Daoy (cell line): Measurements from ENCODE around the gene ELF4. TPM values are rescaled to one million over a fixed set of nuclear protein-coding genes. Genes with fewer than 3 reads are reported as not detected.
A peak's percentile ranks its signal among the peaks of the same experiment; 100 is the strongest.

Source experiments
- DNase-seq: peaks from one replicate; pipeline ENCODE4 v3.0.0-alpha.2; 2015; ENCODE audit warnings: low read depth
- total RNA-seq: library from RNA; depleted of rRNA; stranded (reverse); fragments of >200 nt; shearing (Covaris generic); gene quantifications from 2 replicates; pipeline ENCODE4 v1.2.3, GENCODE V29; 2014

The ELF4 gene
- total RNA-seq, 1 experiment from 2014 or later, result 18.3 TPM

DNA sequence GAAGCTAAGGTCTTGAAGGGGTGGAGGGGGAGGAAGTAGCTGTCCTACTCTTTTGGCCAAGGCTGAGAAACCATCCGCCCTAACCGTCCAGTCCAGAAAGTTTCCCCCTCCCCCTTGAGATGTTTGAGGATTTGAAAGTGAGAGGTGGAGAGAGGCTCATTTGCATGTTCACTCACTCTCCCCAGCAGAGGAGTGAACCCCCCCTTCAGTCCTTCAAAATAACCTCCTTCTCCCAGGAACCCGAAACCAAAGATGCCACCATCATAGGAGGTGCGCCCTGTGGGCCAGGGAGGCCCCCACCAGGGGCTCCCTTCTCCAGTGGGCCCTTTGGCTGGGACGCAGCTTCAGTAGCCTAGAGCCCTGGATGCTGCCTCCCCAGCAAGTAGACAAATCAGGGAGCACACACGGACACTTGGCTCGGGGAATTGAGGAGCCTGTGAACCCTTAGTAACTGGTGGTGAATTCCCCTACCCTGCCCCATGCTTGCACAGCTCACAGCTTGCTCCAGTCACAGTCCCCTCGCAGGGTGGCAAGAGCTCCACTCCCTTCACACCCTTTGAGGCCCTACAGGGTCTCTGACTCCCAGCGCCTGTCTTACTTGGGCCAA lies 25.6 kb downstream of the ELF4 start:
- no peak for DNase-seq

DNA sequence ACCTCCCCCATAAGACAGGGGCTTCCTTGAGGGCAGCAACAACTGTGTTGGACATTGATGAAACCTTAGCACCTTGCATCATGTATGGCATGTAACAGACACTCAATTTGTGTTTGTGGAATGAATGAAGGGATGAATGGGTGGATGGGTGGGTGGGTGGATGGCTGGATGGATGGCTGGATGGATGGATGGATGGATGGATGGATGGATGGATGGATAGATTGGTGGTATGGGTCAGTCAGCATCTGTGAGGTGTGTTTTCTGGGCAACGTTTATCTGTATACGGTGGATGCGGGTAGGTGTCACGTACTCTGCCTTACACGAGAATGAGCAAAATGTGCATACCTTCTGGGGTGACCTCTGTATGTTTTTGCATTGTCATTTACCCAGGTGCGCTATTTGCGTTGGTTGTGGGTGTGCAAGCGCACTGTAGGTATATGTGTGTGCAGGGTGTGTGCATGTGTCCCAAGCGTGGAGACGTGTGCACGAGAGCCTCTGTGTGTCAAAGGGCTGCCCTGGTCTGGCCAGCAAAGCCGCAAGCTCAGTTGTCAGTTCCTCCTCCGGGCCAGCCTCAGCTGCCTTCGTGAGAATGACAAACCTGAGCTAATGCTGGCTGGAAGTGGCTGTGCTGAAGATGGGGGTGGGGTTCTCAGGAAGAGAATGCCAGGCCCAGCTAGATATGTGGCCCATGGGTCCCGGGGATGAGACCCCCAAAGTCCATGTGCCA lies 26.5 kb downstream of the ELF4 start:
- no peak for DNase-seq

DNA sequence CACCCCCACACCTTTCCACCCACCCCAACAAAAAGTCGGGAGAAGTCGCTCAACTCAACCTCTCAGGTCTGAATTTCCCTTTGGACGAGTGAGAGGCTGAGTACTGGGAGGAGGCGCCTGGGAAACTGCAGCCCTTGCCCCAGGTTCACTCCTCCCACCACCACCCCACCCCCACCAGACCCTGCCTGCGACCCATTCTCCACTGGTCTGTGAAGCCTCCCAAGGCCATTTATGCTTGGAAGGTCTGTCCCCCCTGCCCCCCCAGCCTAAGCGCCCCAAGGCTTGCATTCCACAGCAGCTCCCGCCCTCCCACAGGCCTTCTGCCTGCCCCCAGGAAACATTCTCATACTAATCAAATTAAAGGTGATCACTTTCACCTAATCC lies 27.2 kb downstream of the ELF4 start:
- DNase-seq, result no peak

DNA sequence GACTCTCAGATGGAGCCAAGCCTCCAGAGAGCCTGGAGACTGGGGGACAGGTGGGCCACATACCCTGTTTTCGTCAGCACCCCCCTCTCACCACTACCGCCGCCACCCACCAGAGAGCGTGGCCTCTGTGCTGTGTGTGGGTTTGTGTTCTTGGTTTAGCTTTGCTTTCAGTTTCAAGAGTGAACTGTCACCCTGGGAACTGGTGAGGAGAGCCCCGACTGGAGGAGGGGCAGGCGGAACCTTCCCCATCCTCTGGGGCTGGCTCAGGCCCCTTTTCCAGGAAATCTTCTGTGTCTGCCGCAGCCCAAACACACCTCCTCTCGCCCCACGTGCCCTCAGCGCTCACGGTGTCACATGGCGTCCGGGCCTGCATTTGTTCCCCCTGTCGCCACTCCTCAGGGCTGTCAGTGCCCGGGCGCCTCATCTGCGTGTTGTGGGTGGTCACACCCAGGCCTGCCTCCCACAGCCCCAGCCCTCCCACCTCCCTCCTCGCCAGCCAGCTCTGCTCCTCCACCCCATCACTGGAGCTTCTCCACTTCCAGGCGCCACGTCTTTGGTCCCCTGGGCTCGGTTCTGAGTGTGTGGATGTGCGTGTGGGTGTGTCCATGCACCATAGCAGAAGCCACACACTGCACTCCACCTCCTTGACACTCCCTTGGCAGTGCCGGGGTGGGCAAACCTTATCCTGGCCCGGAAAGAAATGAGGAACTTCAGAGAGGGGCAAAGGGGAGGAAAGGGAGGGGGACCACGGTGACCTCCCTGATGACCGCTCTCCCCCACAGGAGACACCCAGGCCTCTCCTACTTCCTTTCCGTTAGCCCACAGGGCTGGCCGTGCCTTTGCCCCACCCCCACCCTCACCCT lies 27.8 kb downstream of the ELF4 start:
- no peak for DNase-seq

DNA sequence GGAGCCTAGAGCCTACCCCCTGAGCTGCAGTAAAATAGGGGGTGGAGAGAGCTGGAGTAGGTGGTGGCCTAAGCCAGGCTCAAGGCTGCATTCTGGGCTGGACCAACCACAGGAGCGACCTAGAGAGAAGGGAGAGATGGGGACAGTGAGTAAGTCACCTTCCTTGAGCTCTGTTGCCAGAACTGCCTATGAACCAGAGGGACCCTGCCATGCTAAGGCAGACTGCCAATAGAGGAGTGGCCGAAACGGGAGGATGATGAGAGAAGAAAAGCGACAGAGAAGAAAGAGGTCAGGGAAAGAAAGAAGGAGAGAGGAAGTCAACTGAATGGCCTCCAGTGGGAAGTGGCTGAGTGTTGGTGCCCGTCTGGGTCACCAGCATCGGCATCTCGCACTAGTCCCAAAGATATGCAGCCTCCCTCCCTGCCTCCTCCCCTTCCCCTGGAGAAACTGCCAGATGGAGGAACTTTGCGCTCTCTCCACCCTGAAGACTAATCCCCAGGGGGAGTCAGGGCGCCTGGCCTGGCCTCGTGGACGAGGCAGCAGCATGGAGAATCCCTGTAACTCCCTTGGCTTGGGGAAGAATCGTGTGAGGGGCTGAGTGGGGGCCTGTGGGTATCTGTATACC lies 28.8 kb downstream of the ELF4 start:
- DNase-seq, result no peak

DNA sequence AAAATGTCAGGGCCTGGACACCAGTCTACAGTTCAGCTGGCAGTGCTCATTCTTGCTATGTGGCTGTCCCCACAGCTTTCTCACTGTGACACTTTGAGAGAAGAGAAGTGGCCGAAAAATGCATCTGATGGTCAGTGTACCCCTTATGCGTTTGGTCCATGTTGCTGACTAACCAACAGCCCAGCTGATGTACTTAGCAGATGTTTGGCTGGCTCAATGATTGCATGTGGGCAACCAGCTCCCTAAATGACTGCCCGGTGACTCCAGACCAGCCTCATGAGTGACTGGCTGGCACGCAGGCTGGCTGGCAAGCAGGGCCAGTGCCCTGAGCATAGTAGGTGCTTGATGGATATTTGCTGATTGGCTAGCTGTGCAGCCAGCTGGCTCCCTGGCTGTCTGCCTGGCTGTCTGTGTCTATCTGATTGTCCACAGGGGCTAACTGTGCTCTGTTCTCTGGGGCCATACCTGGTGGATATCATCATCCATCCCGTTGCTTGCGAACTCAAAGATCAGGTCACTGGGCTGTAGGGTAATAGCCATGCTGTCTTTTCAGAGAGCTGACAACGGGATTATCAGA lies 29.4 kb downstream of the ELF4 start:
- no peak for DNase-seq

DNA sequence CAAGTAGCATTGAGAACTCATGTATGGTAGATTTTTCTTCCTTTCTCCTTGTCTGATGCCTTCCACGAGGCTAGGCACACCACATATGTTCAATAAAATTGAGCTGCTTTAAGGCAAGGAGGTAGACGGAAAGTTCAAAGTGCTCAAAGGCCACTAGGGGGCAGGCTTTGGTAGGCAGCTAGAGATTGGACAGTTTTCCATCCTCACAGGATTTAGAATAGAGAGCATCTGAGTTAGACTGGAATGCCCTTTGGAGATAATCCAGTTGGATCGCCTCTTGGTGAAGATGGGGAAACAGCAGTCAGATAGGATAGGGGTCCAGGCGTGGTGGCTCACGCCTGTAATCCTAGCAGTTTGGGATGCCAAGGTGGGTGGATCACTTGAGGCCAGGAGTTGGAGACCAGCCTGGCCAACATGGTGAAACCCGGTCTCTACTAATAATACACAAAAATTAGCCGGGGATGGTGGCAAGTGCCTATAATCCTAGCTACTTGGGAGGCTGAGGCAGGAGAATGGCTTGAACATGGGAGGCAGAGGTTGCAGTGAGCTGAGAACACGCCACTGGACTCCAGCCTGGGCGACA lies 30.4 kb downstream of the ELF4 start:
- DNase-seq, result peak; percentile 52

DNA sequence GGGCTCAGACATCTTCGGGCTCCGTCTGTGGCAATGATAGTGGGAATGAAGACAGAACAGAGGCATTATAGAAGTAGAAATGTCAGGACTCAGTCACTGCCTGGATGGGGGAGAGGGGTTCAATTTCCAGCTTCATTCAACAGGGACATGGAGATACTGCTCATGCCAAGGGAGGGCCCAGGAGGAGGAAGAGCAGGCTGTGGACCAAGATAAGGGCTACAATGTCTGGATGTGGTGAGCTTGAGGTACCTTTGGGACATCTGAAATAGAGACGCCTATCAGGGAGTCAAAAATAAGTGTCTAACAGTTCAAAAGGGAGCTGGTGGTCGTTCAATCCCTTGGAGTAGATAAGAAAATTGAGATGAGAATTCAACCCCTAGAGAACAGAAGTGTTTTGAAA lies 34.5 kb downstream of the ELF4 start:
- DNase-seq, result no peak

DNA sequence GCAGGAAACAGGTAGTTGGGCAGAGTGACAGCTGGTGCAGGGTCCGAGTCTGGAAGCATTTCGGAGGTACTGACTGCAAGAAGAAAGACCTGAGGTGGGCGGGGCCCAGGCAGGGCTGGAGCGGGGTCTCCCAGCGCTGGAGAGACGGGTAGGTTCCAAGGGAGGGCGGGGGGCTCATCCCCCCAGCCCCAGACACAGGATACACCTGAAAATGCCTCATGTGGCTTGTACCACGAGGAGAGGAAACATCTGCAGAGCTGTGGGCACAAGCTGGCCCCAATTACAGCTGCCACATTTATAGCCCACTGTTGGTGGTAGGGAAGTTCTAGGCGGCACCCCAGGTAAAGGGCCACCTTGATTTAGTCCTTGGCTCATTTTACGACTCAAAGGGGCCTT lies 38.0 kb downstream of the ELF4 start:
- no peak for DNase-seq

DNA sequence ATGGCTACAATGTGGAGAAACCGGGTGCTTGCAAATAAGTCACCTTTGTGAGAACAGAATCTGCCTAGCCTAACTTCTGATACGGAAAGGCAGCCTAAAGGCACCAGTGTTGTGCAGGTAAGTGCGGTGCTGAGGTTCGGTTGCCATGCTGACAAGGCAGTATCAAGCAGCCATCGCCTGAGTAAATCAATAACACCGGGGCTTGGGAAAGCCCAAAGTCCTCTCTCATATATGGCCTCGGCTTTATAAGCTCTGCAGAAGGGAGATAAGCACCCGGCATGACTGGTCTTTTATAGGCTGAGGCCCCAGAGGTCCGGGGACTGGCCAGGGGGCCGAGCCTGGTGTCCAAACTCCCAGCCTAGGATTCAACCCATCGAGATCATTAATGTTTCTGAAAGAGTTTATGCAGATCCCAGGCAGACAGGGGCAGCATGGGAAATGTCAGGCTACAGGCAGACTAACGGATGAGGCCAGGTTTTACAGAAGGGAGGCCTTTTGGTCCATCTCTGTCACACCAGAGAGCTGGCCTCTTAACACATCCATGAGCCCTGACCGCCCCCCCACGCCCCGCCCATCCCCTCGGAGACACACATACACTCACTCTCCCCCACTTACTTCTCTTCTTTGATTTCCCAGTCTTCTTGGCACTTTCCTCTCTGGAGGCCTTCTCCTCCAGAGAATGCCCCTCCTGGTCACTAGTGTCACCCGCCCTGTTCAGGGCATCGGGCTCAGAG lies 38.5 kb downstream of the ELF4 start:
- DNase-seq, result no peak

DNA sequence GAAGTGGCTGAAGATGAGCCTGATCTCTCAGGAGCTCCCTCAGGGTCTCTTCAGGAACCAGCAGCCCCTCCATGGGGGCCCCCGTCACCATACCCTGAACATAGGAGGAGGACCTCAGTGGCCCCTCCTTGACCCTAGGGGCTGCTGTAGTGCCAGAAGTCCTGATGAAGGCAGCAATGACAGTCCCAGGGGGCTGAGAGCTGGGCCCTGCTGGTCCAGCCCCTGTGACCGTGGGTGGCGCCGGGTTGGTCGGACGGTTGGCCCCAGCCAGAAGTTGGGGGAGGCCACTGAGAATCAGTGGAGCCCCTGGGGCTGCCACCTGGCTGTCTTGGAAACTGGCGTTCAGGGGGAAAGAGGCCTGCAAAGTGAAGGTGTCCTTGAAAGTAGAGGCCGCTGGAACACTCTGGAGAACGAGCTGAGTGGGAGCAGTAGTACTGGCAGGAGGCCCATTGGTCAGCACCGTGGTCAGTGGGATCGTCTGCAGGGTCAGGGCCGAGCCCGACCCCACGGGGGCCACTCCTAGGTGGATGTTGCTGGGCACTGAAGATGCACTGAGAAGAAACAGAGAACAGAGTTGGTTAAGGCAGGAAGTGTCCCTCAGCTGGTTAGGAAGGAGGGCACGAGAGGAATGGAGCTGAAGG lies 43.2 kb downstream of the ELF4 start:
- no peak for DNase-seq

DNA sequence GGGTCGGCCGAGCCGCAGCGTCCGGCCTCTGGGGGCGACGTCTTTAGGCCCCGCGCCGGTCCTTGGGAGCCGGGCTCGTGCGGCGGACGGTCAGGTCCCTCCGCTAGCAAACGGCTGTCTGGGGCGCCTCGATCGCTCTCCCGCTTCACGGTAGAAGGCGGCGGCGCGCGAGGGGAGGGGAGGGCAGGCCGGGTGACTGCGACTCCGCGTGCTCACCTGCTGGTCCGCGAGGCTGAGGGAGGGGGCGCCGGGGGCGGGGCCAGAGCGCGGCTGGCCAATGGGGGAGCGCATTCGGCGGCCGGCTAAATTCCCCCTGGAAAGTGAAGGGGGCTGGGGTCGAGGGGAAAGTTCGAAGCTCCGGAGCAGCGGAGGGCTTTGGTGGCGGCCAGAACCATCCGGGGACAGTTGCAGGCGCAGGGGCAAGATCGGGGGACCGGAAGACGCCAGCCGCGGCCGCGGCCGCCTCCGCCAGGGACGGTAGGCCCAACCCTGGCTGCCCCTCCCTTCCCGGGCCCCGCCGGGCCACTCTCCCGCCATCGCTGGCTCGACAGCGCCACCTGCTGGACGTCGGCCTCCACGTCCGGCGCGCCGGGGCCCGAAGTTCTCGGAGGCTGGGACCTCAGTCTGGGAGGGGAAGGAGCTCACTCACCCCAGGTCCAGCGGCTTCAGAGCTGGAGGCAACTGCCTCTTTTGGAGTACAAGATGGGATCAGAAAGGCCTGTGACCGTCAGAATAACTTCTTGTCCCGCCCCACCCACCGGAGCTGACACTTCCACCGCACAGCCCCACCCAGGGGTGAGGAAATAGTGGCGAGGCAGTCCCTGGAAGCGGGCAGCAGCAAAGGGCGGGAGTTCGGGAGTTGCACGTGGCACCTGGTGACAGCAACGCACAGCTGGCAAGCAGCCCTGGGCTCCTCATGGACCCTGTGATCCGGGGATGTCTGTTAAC lies 49.9 kb downstream of the ELF4 start:
- peak; percentile 80 for DNase-seq

DNA sequence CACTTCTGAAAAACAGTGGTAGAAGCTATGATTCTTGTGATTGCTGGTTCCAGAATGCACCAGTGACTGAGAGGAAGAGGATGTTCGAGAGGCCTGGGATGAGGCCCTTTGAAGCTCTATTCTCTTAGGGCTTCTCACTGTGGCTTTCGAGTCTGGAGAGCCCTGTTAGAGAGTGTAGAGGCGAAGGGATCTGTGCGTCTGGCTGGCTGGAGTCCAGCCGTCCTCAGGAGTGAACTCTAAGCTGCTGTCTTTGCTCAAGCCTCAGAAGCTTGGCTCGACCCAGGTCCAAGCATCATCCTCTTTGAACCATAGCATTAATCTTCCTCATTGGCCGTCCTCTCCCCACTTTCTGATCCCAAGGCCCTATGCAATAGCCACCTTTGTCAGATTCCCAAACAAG lies 51.6 kb downstream of the ELF4 start:
- DNase-seq, result no peak

DNA sequence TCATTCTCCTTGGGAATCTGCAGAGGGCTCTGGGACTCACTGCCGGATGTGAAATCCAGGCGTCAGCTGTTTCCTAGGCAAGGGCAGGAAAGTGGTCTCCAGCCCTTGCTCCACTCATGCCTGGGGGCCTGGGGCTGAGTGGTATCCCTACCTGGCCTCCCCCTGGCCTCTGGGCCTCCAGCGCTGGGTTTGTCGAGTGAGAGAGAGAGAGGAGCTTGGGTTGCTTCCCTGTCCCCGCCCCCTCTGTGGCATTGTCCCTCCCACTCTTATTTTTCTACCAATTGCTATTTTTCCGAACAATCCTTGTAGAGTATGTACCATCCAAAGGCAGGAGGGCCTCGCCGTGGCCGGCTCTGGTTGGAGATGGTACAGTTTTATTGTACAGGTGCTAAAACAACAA lies 53.1 kb downstream of the ELF4 start:
- DNase-seq, result no peak

DNA sequence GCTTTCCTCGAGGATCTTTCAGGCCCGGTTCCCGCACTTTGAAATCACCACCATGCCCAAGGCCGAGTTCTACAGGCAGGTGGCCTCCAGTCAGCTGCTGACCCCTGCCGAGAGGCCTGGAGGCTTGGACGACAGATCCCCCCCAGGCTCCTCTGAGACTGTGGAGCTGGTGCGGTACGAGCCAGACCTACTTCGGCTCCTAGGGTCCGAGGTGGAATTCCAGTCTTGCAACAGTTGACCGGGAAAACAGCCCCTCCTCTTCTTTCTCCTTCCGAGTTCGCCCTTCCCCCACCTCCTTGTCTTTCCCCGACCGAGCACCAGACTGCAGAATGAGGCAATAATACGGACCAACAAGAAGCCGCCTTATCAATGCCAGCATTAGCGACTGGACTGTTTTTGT lies 54.4 kb downstream of the ELF4 start:
- DNase-seq, result no peak

DNA sequence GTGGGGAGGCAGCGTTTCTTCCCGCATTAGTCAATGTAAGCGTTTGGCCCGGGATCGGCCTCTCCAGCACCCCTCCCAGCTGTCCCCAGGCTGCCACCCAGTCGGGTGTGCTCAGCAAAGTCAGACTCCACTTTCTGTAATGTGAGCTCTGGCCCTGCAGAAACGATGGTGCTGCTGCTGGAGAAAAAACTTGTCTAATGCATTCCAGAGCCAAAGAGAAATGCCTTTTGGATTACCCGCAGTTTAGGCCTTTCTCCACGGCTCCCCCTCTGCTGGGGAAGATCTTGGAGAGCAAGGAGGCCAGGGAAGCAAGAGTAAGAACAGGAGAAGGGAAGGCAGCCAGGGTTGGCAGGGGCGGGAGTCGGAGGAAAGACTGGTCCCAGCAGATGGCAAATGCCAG lies 55.2 kb downstream of the ELF4 start:
- no peak for DNase-seq

DNA sequence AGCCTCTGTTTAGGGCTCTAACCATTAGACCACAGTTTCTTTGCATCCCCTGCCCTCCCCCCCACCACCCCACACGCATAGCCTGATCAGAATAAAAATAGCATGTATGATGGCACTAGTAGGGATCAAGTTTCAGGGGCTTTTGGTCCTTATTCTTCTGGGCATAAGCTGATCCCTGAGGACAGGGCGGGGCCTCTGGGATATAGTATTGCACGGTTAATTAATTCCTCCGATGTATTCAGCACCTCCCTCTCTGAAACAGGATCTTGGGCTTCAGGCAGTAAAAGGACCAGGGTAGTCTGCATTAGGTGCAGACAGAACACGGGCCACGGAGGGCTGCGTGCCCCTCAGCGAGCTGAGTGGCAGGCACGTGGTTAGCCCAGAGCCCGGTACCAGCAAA lies 57.1 kb downstream of the ELF4 start:
- DNase-seq, result no peak

DNA sequence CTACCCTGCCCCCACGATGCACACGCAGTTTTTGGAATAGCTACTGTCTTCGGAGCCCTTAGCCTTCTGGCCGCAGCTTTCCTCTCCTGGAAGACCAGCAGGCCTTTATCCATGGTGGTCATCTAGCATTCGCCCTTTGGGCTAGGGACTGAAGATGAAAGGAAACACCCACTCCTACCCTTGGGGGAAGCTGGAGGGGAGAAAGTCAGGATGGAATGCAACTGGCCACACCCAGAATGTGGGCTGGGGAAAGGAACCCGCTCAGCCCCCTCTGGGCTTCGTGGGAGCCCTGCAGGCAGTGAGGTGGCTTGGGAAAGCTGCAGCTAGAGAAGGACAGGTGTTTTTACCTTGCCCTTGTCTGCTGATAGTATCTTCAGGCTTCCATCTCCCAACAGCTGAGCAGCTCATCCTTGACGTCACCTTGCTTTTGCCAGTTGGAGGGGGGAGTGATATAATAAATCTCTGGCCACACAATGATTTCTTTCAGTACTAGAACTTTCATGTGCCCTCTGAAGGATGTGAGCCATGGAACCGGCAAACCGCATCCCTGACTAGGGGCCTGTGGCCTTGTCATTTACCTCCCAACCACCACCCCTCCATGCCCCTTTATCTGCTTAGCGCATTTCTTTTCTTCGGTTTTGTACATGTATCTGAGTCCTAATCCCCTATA lies 59.0 kb downstream of the ELF4 start:
- no peak for DNase-seq

DNA sequence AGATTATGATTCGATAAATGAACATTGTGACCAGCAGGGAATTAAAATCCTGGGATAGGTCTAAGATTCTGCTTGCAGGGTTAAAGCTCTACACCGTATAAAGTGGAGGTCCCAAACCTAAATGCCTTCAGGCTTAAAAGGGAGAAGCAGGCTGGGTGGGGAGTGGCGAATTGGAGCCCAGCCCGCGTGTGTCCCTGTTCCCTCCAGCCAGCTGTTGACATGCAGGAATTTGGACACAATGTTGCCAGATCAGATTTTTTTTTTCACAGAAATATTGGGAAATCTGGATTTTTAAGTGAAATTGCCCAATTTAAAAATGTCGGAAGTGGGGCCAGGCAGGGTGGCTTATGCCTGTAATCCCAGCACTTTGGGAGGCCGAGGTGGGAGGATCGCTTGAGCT lies 60.5 kb downstream of the ELF4 start:
- DNase-seq, result no peak
